Activated CD8-positive, alpha-beta T cell treated with anti-CD3 and anti-CD28 coated beads for 36 hours (primary cell): Measurements from ENCODE around the gene ZNF827. TPM values are rescaled to one million over a fixed set of nuclear protein-coding genes. Genes with fewer than 3 reads are reported as not detected.

Experiments used
- ATAC-seq: fragments of 200-7000 bp; cut with Tn5 transposase; one replicate; pipeline ENCODE4 v1.10.0; 2021; ENCODE audit warnings: mild to moderate bottlenecking, moderate library complexity
- CTCF ChIA-PET: fragments of 350-600 bp; sonication (Branson Sonifier 250); formaldehyde crosslinking; loops from one replicate; lab custom pipeline; 2021; ENCODE audit warnings: antibody characterized with exemption; lab: Charles Lee
- POLR2A ChIA-PET: fragments of 350-600 bp; sonication (Branson Sonifier 250); formaldehyde crosslinking; loops from one replicate; lab custom pipeline; 2021; ENCODE audit warnings: antibody characterized with exemption; lab: Charles Lee
- DNase-seq: peaks from one replicate; pipeline ENCODE4 v3.0.0-alpha.2; 2020
- H3K27ac Mint-ChIP-seq: one replicate; pipeline ENCODE4 v1.8.0; 2021; ENCODE audit warnings: mild to moderate bottlenecking, mixed read lengths
- H3K27me3 Mint-ChIP-seq: one replicate; pipeline ENCODE4 v1.8.0; 2021; ENCODE audit warnings: mixed read lengths
- H3K36me3 Mint-ChIP-seq: one replicate; pipeline ENCODE4 v1.8.0; 2021; ENCODE audit warnings: low read depth, mixed read lengths
- H3K4me1 Mint-ChIP-seq: one replicate; pipeline ENCODE4 v1.8.0; 2021; ENCODE audit warnings: low read depth, mixed read lengths
- H3K4me3 Mint-ChIP-seq: one replicate; pipeline ENCODE4 v1.8.0; 2021; ENCODE audit warnings: mild to moderate bottlenecking, moderate library complexity, mixed read lengths
- H3K9me3 Mint-ChIP-seq: one replicate; pipeline ENCODE4 v1.8.0; 2021; ENCODE audit warnings: mixed read lengths
- CTCF ChIP-seq: fragments of 200-600 bp; IDR thresholded peaks from one replicate; pipeline ENCODE4 v1.8.0; 2022; ENCODE audit warnings: antibody characterized with exemption, mild to moderate bottlenecking
- intact Hi-C: fragments of 100-400 bp; cut with micrococcal nuclease; formaldehyde crosslinking; loops from one replicate; pipeline ENCODE4 v1.10.0; 2022
- total RNA-seq, 2 experiments: library from RNA; stranded (reverse); gene quantifications; one replicate each; pipeline ENCODE4 v1.2.3, GENCODE V29; 2021

ZNF827 gene
- total RNA-seq, 2 experiments from 2014 or later = 28.4 to 31.1 TPM

GRCh38 chr4:145945431-145946155 is 7.0 kb upstream of the ZNF827 start:
- ChIA-PET POLR2A (interaction anchor here (0.7 kb wide), 1 partner anchor 10 kb away, joined by 3 read pairs; no protein-coding TSS in a partner anchor), CTCF (interaction anchor here (1.0 to 1.9 kb wide), 3 partner anchors 10 to 12 kb away, joined by 3 to 13 read pairs (median 3); no protein-coding TSS in a partner anchor)
- intact Hi-C loops = no loop called here
- Mint-ChIP-seq H3K27ac (no peak overlapping the region), H3K9me3 (no peaks in the 10 kb centered on the region), H3K27me3 (peaks cover 4% of the 10 kb centered on the region), H3K4me1 (no peaks in the 10 kb centered on the region), H3K36me3 (no peaks in the 10 kb centered on the region), H3K4me3 (no peak overlapping the region)
- DNase-seq (no peak), ATAC-seq (no peak)
- no peak for TF ChIP-seq CTCF

DNA sequence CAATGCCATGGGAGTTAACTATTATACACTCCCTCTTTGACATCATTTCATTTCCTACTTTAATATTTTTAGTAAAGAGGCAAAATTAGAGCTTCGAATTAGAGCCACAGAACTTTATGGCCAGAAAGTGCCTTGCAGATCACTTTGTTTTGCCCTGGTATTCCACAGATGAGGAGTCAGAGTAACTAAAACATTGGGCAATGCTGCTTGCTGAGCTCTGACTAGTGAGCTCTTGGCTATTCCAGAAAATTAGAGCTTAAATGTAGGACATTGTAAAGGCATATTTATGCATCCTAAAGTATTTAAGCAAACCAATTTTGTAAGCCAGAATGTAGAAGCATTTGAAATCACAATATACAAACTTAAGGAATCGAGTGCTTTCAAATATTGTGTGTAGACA is 6.3 kb upstream of the ZNF827 start:
- H3K9me3 Mint-ChIP-seq = no peaks in the 10 kb centered on the region
- H3K4me3 Mint-ChIP-seq = no peak overlapping the region
- ChIA-PET CTCF (interaction anchor here (1.0 to 1.9 kb wide), 3 partner anchors 9 to 12 kb away, joined by 3 to 13 read pairs (median 3); no protein-coding TSS in a partner anchor), POLR2A (interaction anchor here (0.7 kb wide), 1 partner anchor 9 kb away, joined by 3 read pairs; no protein-coding TSS in a partner anchor)
- ATAC-seq (no peak), DNase-seq (no peak)
- H3K27ac Mint-ChIP-seq = no peak overlapping the region
- intact Hi-C loops = no loop called here
- H3K27me3 Mint-ChIP-seq = peaks cover 4% of the 10 kb centered on the region
- H3K4me1 Mint-ChIP-seq = peaks cover 4% of the 10 kb centered on the region
- TF ChIP-seq CTCF = no peak
- H3K36me3 Mint-ChIP-seq = no peaks in the 10 kb centered on the region

GRCh38 chr4:145939856-145940255 is 1.2 kb upstream of the ZNF827 start:
- TF ChIP-seq CTCF = no peak
- ATAC-seq (no peak), DNase-seq (no peak)
- intact Hi-C loops = loop anchor here (5.0 to 10.0 kb wide), 2 partner anchors 135 to 323 kb away; partner anchors contain the start of gene MMAA
- H3K4me3 Mint-ChIP-seq = peak overlapping the region; percentile 96
- POLR2A ChIA-PET = interaction anchor here (1.0 to 1.2 kb wide), 2 partner anchors 13 to 321 kb away, joined by 3 to 4 read pairs; partner anchors contain the start of gene MMAA
- H3K9me3 Mint-ChIP-seq = no peaks in the 10 kb centered on the region
- CTCF ChIA-PET = interaction anchor here (1.0 to 1.5 kb wide), 2 partner anchors 12 to 110 kb away, joined by 3 to 4 read pairs; no protein-coding TSS in a partner anchor
- H3K4me1 Mint-ChIP-seq = peaks cover 23% of the 10 kb centered on the region
- no peaks in the 10 kb centered on the region for H3K27me3 Mint-ChIP-seq
- peak overlapping the region; percentile 97 for H3K27ac Mint-ChIP-seq
- peaks cover 8% of the 10 kb centered on the region for H3K36me3 Mint-ChIP-seq

- CTCF ChIA-PET = interaction anchor here (0.8 to 1.5 kb wide), 3 partner anchors 16 to 323 kb away, joined by 3 to 4 read pairs (median 3); no protein-coding TSS in a partner anchor
- ATAC-seq (no peak), DNase-seq (no peak)
- Mint-ChIP-seq H3K27me3 (no peaks in the 10 kb centered on the region), H3K4me3 (peak overlapping the region; percentile 96), H3K27ac (peak overlapping the region; percentile 97), H3K9me3 (no peaks in the 10 kb centered on the region), H3K36me3 (peaks cover 8% of the 10 kb centered on the region), H3K4me1 (peaks cover 27% of the 10 kb centered on the region)
- POLR2A ChIA-PET = interaction anchor here (0.5 to 1.2 kb wide), 5 partner anchors 13 to 320 kb away, joined by 3 to 4 read pairs (median 4); partner anchors contain the start of gene MMAA
- no peak for TF ChIP-seq CTCF
- intact Hi-C loops = loop anchor here (5.0 to 10.0 kb wide), 2 partner anchors 135 to 322 kb away; partner anchors contain the start of gene MMAA
Measured at GRCh38 chr4:145939441-145939750, 773 bp upstream of the ZNF827 start.
